AG09309 (cell line): Measurements from ENCODE around the gene PRPSAP2.

Experiments
- DNase-seq: peaks from one replicate; pipeline ENCODE4 v3.0.0-alpha.2; 2010; ENCODE audit warnings: low read depth
- H3K4me3 ChIP-seq: 2 replicates; pipeline ENCODE4 v1.5.1; 2011; ENCODE audit warnings: mild to moderate bottlenecking, low read depth, low read length, moderate library complexity; ENCODE audit not compliant: control insufficient read depth
- CTCF ChIP-seq: IDR thresholded peaks from 2 replicates; pipeline ENCODE4 v1.5.1; 2011; ENCODE audit warnings: mild to moderate bottlenecking, low read depth, low read length, inconsistent platforms; ENCODE audit not compliant: insufficient read depth, control insufficient read depth; ENCODE audit errors: missing control alignments

PRPSAP2 gene

GRCh38 chr17:18960803-18961511 is 103.0 kb downstream of the PRPSAP2 start:
- peak; percentile 94 for TF ChIP-seq CTCF
- H3K4me3 ChIP-seq: no peak overlapping the region
- no peak for DNase-seq

- no peak overlapping the region for H3K4me3 ChIP-seq
- DNase-seq: no peak
- TF ChIP-seq CTCF: no peak
These were observed 103.9 kb downstream of the PRPSAP2 start for GRCh38 chr17:18961634-18962493.

- no peak overlapping the region for H3K4me3 ChIP-seq
- DNase-seq: no peak
- no peak for TF ChIP-seq CTCF
These were observed 104.5 kb downstream of the PRPSAP2 start for GRCh38 chr17:18962494-18962815.

- no peak overlapping the region for H3K4me3 ChIP-seq
- TF ChIP-seq CTCF: no peak
- DNase-seq: no peak
These were observed 105.4 kb downstream of the PRPSAP2 start for GRCh38 chr17:18963126-18964017.

- DNase-seq: no peak
- TF ChIP-seq CTCF: no peak
- no peak overlapping the region for H3K4me3 ChIP-seq
These were observed 106.1 kb downstream of the PRPSAP2 start for GRCh38 chr17:18964018-18964351.

- no peak for TF ChIP-seq CTCF
- H3K4me3 ChIP-seq: no peak overlapping the region
- DNase-seq: no peak
These were observed 106.6 kb downstream of the PRPSAP2 start for GRCh38 chr17:18964550-18964949.
